ENCODE results near the gene NUDT8.
"Not testable (repeated sequence)": the region's sequence is repeated elsewhere in the genome, so short reads cannot be mapped to it uniquely, and the experiment has no call there.

- TF ChIP-seq CTCF (IDR thresholded peaks at IDR 0.05); POLR2AphosphoS5 (IDR thresholded peaks at IDR 0.05; ENCODE audit: low read depth, low read length); TCF7L2 (IDR thresholded peaks at IDR 0.05; ENCODE audit: low read depth, low read length); REST (IDR thresholded peaks at IDR 0.05; ENCODE audit: insufficient read depth in 1 of 2, low read depth in 2 of 2, low read length in 1 of 2): not testable (repeated sequence)
These were observed 31.0 kb upstream of the NUDT8 start for GRCh38 chr11:67660752-67661151.
